Small intestine (tissue), 4 donors: ENCODE data around the gene ZNF518A. TPM values are rescaled to one million over a fixed set of nuclear protein-coding genes. Genes with fewer than 3 reads are reported as not detected.

Source experiments
- polyA plus RNA-seq, 4 donors: library from polyadenylated mRNA; stranded (reverse) in 3 of 4; unstranded in 1 of 4; fragments of 200-250 nt in 3 of 4; fragments of 120-200 nt in 1 of 4; gene quantifications; one replicate each; pipeline versions ENCODE4 v1.2.1 to v1.2.3, GENCODE V29; 2013
- donor health status: healthy with polysubstance abuse.
- donor health status: Bipolar disorder and iron deficiency.
- donor health status: healthy.

ZNF518A gene
- polyA plus RNA-seq, 4 donors, result 4.1 to 34.7 (median 6.9) TPM

Other genes starting within 250 kb of the ZNF518A start
- under 1 TPM in 2 of 4 donors, not detected in 2; 0.42 to 0.59 TPM for gene CC2D2B, start 222.3 kb upstream of the ZNF518A start, polyA plus RNA-seq
- 10 to 100 TPM in 1 of 4 donors, 1 to 10 TPM in 3; 1.6 to 10.7 (median 2.9) TPM for gene CCNJ, start 86.7 kb upstream of the ZNF518A start, polyA plus RNA-seq
- 10 to 100 TPM; 26.7 to 69.3 (median 41.7) TPM for gene BLNK, start 141.3 kb downstream of the ZNF518A start, polyA plus RNA-seq
- under 1 TPM in 1 of 4 donors, not detected in 3; 0.16 TPM for gene DNTT, start 174.1 kb downstream of the ZNF518A start, polyA plus RNA-seq
- not detected for gene OPALIN, start 228.7 kb downstream of the ZNF518A start, polyA plus RNA-seq